Stimulated activated CD8-positive, alpha-beta memory T cell treated with anti-CD3 and anti-CD28 coated beads, Interleukin-12 subunit alpha, Interleukin-12 subunit beta, amount 100 ng/mL, for 24 hours (primary cell): Measurements from ENCODE around the gene DEFB131B.
"Not testable (repeated sequence)": the region's sequence is repeated elsewhere in the genome, so short reads cannot be mapped to it uniquely, and the experiment has no call there.

Source experiments
- DNase-seq: peaks from one replicate; pipeline ENCODE4 v3.0.0-alpha.2; 2020; ENCODE audit errors: extremely low read depth

DEFB131B gene

GRCh38 chr11:71878059-71878458 lies at the start of gene DEFB131B:
DEFB131B (plus strand) TSS chr11:71878453; CDS start chr11:71878453, 0 bp downstream.
- not testable (repeated sequence) for DNase-seq

GRCh38 chr11:71829247-71829646 lies 49.0 kb upstream of the DEFB131B start:
- not testable (repeated sequence) for DNase-seq

GRCh38 chr11:71829686-71830085 lies 48.6 kb upstream of the DEFB131B start:
- not testable (repeated sequence) for DNase-seq

GRCh38 chr11:71832811-71833210 lies 45.4 kb upstream of the DEFB131B start, which contains the start of gene DEFB108B:
DEFB108B (plus strand) TSS chr11:71833200; CDS start chr11:71833200, 0 bp downstream.
- not testable (repeated sequence) for DNase-seq

- not testable (repeated sequence) for DNase-seq
Observed at GRCh38 chr11:71842720-71843119, 35.5 kb upstream of the DEFB131B start.

- DNase-seq: not testable (repeated sequence)
Observed at GRCh38 chr11:71843355-71843754, 34.9 kb upstream of the DEFB131B start.

- no peak for DNase-seq
Observed at GRCh38 chr11:71843858-71844257, 34.4 kb upstream of the DEFB131B start.

- DNase-seq: not testable (repeated sequence)
Observed at GRCh38 chr11:71853895-71854294, 24.4 kb upstream of the DEFB131B start.

- DNase-seq: not testable (repeated sequence)
Observed at GRCh38 chr11:71855880-71856279, 22.4 kb upstream of the DEFB131B start.

- DNase-seq: not testable (repeated sequence)
Observed at GRCh38 chr11:71860835-71861234, 17.4 kb upstream of the DEFB131B start.

- not testable (repeated sequence) for DNase-seq
Observed at GRCh38 chr11:71863978-71864627, 14.2 kb upstream of the DEFB131B start.

- not testable (repeated sequence) for DNase-seq
Observed at GRCh38 chr11:71867209-71867608, 11.0 kb upstream of the DEFB131B start.

- not testable (repeated sequence) for DNase-seq
Observed at GRCh38 chr11:71869931-71870330, 8.3 kb upstream of the DEFB131B start.

- not testable (repeated sequence) for DNase-seq
Observed at GRCh38 chr11:71870661-71871060, 7.6 kb upstream of the DEFB131B start.

- DNase-seq: not testable (repeated sequence)
Observed at GRCh38 chr11:71876262-71876661, 2.0 kb upstream of the DEFB131B start.

- DNase-seq: not testable (repeated sequence)
Observed at GRCh38 chr11:71885806-71886205, 7.6 kb downstream of the DEFB131B start.

GRCh38 chr11:71888335-71889010 lies 10.2 kb downstream of the DEFB131B start:
- not testable (repeated sequence) for DNase-seq

GRCh38 chr11:71889181-71889872 lies 11.1 kb downstream of the DEFB131B start:
- DNase-seq: not testable (repeated sequence)

- DNase-seq: no peak
Observed at GRCh38 chr11:71895961-71896360, 17.7 kb downstream of the DEFB131B start.

- DNase-seq: not testable (repeated sequence)
Observed at GRCh38 chr11:71901137-71901536, 22.9 kb downstream of the DEFB131B start.

- no peak for DNase-seq
Observed at GRCh38 chr11:71908218-71908617, 30.0 kb downstream of the DEFB131B start.

- not testable (repeated sequence) for DNase-seq
Observed at GRCh38 chr11:71910775-71911174, 32.5 kb downstream of the DEFB131B start.
